GM12875 (cell line): Measurements from ENCODE around the gene BRSK1.

Experiments
- H3K4me3 ChIP-seq: one replicate; pipeline ENCODE4 v1.5.1; 2011; ENCODE audit warnings: low read depth, low read length, control low read depth
- TF ChIP-seq, protein P1 (sequence below): IDR thresholded peaks from 2 replicates; pipeline ENCODE4 v1.5.1; 2011; ENCODE audit warnings: low read depth, mild to moderate bottlenecking, control low read depth, inconsistent platforms, low read length, moderate library complexity, borderline replicate concordance; ENCODE audit not compliant: insufficient read depth

The BRSK1 gene

GRCh38 chr19:55258828-55259539, 24.8 kb upstream of the BRSK1 start, which contains the start of gene PPP6R1:
PPP6R1 (minus strand) TSS chr19:55259017; CDS start chr19:55247103, 11,914 bp downstream.
- peak within 1 kb of the TSS; percentile 99 for H3K4me3 ChIP-seq
- TF ChIP-seq, protein P1, sequence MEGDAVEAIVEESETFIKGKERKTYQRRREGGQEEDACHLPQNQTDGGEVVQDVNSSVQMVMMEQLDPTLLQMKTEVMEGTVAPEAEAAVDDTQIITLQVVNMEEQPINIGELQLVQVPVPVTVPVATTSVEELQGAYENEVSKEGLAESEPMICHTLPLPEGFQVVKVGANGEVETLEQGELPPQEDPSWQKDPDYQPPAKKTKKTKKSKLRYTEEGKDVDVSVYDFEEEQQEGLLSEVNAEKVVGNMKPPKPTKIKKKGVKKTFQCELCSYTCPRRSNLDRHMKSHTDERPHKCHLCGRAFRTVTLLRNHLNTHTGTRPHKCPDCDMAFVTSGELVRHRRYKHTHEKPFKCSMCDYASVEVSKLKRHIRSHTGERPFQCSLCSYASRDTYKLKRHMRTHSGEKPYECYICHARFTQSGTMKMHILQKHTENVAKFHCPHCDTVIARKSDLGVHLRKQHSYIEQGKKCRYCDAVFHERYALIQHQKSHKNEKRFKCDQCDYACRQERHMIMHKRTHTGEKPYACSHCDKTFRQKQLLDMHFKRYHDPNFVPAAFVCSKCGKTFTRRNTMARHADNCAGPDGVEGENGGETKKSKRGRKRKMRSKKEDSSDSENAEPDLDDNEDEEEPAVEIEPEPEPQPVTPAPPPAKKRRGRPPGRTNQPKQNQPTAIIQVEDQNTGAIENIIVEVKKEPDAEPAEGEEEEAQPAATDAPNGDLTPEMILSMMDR, result no peak

DNA sequence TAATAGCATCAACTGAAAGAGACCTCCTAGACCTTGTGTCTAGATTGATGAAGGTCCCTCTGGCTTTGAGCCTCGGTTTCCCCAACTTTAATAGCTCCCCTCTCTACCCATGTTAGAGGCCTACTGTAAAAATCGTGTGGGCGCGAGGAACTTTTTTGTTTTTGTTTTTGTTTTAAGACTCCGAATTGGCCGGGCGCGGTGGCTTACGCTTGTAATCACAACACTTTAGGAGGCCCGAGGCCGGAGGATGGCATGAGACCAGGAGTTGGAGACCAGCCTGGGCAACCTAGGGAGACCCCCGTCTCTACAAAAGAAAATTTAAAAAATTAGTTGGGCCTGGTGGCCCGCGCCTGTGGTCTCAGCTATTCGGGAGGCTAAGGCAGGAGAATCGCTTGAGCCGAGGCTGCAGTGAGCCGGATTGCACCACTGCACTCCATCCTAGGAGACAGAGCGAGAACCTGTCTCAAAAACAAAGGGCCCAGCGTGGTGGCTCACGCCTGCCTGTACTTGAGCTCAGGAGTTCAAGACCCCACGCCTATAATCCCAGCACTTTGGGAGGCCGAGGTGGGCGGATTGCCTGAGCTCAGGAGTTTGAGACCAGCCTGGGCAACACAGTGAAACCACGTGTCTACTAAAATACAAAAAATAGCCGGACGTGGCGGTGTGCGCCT, 24.1 kb upstream of the BRSK1 start:
- TF ChIP-seq, protein P1, result no peak
- peak overlapping the region; percentile 99 for H3K4me3 ChIP-seq

- H3K4me3 ChIP-seq, result no peak overlapping the region
- TF ChIP-seq, protein P1, result no peak
Measured at GRCh38 chr19:55261671-55262126, 22.1 kb upstream of the BRSK1 start.

- H3K4me3 ChIP-seq, result no peak overlapping the region
- TF ChIP-seq, protein P1, result no peak
Measured at GRCh38 chr19:55262359-55262758, 21.4 kb upstream of the BRSK1 start.

- H3K4me3 ChIP-seq, result no peak overlapping the region
- TF ChIP-seq, protein P1, result no peak
Measured at GRCh38 chr19:55264531-55264930, 19.3 kb upstream of the BRSK1 start.

DNA sequence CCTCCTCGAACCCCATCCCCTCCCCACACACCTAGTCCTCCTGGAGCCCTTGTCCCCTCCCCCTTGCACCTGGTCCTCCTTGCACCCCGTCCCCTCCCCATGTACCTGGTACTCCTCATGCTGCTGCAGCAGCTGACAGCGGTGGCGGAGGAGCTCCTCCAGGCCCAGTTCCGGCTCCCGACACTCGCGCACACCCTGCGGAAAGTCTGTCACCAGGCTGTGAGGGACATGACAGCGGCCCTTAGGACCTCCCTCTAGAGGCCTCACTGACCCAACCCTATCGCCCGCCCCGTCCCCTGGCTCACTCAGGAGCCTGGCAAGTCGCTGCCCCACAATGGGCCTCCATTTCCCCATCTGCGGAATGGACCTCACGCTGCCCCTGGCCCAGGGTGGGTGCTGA, 18.6 kb upstream of the BRSK1 start:
- no peak overlapping the region for H3K4me3 ChIP-seq
- TF ChIP-seq, protein P1, result no peak
